ENCODE results near the gene WNT1. TPM values are rescaled to one million over a fixed set of nuclear protein-coding genes. Genes with fewer than 3 reads are reported as not detected.

The WNT1 gene
- total and polyA plus RNA-seq, 10 of the 15 experiments (the other 5 are each of a cell fraction or from before 2014, with no cell fraction given), result not detected

- peak overlapping the region; percentile 7; the same call in 1 of the 2 replicates for H3K4me2 ChIP-seq (ENCODE audit: control insufficient read depth, insufficient read depth)
- H3K4me3 ChIP-seq, result no peak overlapping the region
- 0 out of 2 replicates have a peak, but pooled peaks cover 3% of the 10 kb centered on the region for H4K20me1 ChIP-seq (ENCODE audit: control insufficient read depth, insufficient read depth)
- in situ Hi-C loops (cut with MboI) (no loop called here), intact Hi-C loops (cut with micrococcal nuclease; ENCODE audit: unreplicated experiment) (no loop called here)
- H2AFZ ChIP-seq (ENCODE audit: control insufficient read depth, low read depth, low read length), result no peak overlapping the region
- 78% methylated on average over 2 of the region's 3 CpGs for WGBS (ENCODE audit: insufficient coverage, insufficient replicate concordance, low lambda C conversion rate, missing lambda C conversion rate)
- peaks cover 2 to 11% of the 10 kb centered on the region in 2 experiments for H3K36me3 ChIP-seq (ENCODE audit: control insufficient read depth in 2 of 2, insufficient read depth in 2 of 2, low read length in 1 of 2)
- H3K9ac ChIP-seq (ENCODE audit: control insufficient read depth, insufficient read depth, low read length), result no peak overlapping the region
- no peak for FAIRE-seq
- BruUV-seq (replicated peaks), result no TSS peak
- no peak for TF ChIP-seq FOXM1 (IDR thresholded peaks at IDR 0.05; ENCODE audit: low read depth, low read length)
- no peak for TF ChIP-seq CBX3 (IDR thresholded peaks at IDR 0.05; ENCODE audit: borderline replicate concordance, low read depth)
- no peak for TF ChIP-seq HSF1 (IDR thresholded peaks at IDR 0.05; ENCODE audit: low read depth, low read length)
- TF ChIP-seq CREM (IDR thresholded peaks at IDR 0.05; ENCODE audit: low read depth), result no peak
- no peak for TF ChIP-seq GATAD2B (conservative IDR thresholded peaks at IDR 0.05; ENCODE audit: low read depth)
- no peak for TF ChIP-seq TCF7 (IDR thresholded peaks at IDR 0.05; ENCODE audit: borderline replicate concordance)
- peaks cover 26% of the 10 kb centered on the region for H3K79me2 ChIP-seq (ENCODE audit: control insufficient read depth, insufficient read depth, low read length)
- no peak for DNase-seq (ENCODE audit: low read depth, low spot score)
- ChIA-PET SMC1A (ENCODE audit: uncharacterized antibody, unreplicated experiment) (interaction anchor here (0.9 kb wide), 2 partner anchors 18 to 40 kb away, joined by 3 read pairs; no protein-coding TSS in a partner anchor), CTCF (interaction anchor here (1.1 to 6.0 kb wide), 4 partner anchors 12 to 95 kb away, joined by 3 to 24 read pairs (median 7); partner anchors contain the start of gene FKBP11), RAD21 (ENCODE audit: unreplicated experiment) (interaction anchor here (0.8 to 1.0 kb wide), 3 partner anchors 10 to 95 kb away, joined by 3 to 4 read pairs (median 3); partner anchors contain the start of gene ARF3), POLR2A (interaction anchor here (0.6 to 1.2 kb wide), 3 partner anchors 22 to 1392 kb away, joined by 3 to 5 read pairs (median 4); partner anchors contain the start of gene FKBP11)
- no peak overlapping the region for H3K27ac ChIP-seq (ENCODE audit: control insufficient read depth, insufficient read depth)
- no peaks in the 10 kb centered on the region for H3K27me3 ChIP-seq (replicated peaks in 1 of 2; ENCODE audit: control insufficient read depth in 2 of 2, insufficient read depth in 2 of 2, low read length in 1 of 2)
- H3K4me1 ChIP-seq (ENCODE audit: control insufficient read depth, insufficient read depth, low read length), result no peaks in the 10 kb centered on the region; the same call in 1 of the 2 replicates
- no peak for ATAC-seq
- H3K9me3 ChIP-seq (replicated peaks; ENCODE audit: control insufficient read depth, insufficient read depth, low read length), result no peaks in the 10 kb centered on the region
These were observed 30.4 kb upstream of the WNT1 start for GRCh38 chr12:48947727-48948126.

All from GM12878 (cell line).